Activated CD8-positive, alpha-beta memory T cell treated with anti-CD3 and anti-CD28 coated beads for 4 hours (primary cell): Measurements from ENCODE around the gene EHBP1.
"Not testable (repeated sequence)": the region's sequence is repeated elsewhere in the genome, so short reads cannot be mapped to it uniquely, and the experiment has no call there.

Source experiments
- DNase-seq, 2 donors: peaks; one replicate each; pipeline ENCODE4 v3.0.0-alpha.2; 2020; ENCODE audit warnings: low read depth in 2 of 2

The EHBP1 gene

DNA sequence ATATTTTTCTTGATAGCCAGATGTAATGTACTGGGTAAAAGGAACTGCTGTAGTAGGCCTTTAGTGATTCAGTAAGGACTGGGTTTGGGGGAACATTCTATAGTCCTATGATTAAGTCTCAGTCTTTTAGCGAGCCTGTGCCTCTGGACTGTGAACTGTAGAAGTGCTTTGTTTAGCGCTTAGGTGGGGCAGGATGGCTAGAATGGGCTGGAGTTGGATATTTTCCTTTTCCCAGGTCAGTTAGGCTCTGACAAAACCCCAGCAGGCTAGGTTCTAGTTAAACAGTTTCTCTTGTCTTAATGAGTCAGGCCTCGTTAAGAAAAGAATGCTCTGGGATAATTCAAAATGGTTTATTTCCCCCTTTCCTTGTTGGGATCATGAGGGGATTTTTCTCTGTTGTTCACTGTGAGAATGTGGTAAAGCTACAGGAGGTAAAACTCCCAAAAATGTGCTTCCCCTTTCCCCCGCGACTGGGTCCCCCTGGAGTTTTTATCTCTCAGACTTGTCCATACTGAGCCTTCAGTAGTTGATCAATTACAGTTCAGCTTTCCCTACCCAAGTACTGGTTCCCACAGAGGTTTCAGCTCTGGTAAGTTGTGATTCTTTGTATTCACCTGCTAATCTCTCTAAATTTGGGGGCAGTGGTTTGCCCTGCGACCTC lies 31.5 kb downstream of the EHBP1 start:
- DNase-seq, result no peak

DNA sequence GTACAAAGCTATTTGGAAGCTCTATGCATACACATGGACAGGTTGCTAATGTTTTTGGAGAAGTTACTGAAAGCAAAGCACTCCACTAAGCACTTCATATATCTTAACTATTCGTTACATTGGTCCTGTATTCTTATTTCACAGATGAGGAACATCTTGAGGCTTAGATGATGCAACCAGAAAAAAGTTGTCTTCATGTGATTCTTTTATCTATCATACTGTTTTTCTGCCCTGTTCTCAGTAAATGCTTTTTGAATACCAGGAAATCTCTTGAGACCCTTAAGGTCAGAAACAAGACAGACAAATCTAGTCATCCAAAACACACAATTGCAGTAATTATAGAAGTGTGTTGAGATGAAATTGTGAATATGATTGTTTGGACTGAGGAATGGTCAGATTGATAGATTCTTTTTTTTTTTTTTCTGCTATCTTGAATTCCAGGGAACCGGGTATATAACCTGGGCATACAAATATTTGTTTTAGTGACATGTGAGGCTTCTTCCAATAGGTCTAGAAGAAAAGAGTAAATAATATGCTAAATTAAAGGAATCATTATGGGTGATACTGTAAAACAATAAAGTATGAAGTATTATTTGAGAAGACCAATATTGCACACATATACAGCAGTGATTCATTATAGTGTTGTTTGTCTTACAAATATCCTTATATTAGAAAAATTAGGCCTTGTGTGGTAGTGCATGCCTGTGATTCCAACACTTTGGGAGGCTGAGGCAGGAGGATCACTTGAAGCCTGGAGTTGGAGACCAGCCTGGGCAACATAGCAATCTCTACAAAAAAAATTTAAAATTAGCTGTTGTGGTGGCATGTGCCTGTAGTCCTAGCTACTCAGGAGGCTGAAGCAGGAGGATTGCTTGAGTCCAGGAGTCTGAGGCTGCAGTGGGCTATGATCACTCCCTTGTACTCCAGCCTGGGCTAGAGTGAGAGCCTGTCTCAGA lies 33.7 kb downstream of the EHBP1 start:
- no peak for DNase-seq

DNA sequence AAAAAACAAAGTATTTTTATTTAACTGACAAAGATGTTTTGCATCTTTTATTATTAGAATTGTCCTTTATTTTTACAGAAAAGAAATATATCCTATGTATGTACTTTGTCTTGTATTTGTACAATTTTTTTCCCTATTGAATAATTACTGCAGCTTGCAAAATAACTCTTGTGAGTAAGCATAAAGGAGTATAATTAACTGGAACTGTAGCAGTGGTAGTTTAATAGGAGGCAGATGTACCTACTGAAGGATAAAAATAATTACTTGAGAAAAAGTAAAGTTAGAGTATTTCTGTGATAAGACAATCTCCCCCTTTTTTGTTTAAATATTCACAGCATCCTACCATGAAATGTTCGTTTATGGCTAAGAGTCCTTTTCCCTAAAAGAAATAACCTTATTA lies 34.7 kb downstream of the EHBP1 start:
- no peak for DNase-seq

DNA sequence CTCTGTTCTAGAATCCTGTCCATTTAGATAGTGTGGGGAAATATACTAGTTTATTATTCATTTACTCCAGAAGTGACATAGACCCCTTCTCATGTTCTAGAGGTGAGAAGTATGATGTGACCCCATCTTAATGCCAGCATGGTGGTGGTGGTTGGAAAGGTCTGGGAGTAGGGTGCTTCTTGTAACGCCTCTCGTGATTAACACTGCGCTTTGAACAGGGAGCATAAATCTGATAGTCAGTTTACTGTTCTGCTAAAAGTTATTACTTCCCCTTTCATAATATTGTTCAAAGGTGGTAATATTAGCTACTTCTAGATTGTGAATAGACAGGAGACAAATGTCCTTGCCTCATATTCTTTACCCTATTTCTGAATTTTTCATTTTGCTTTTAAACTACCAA lies 35.6 kb downstream of the EHBP1 start:
- no peak for DNase-seq

DNA sequence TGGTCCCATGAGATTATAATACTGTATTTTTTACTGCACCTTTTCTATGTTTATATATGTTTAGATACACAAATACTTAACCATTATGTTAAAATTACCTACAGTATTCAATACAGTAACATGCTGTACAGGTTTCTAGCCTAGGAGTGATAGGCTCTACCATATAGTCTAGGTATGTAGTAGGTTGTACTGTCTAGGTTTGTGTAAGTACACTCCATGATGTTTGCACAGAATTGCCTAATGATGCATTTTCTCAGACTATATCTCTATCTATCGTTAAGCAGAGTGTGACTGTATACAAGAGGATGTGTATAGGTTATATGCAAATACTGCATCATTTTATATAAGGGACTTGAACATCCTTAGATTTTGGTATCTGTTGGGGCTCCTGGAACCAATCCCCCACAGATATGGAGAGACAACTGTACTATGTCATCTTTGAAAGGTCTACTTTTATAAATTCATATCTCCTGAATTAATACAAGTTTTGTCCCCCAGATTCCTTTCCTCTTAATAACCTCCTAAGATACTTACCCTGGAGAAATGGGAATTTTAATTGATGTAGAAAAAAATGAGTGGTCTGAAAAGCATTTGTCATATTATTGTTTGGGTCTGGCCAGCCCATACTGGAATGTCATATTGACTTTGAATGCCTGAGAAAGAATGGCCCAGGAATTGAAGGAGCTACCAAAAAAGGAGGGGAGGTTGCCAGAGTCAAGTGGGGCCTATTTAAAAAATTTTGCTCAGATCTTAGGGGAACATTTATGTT lies 36.6 kb downstream of the EHBP1 start:
- DNase-seq, result no peak

DNA sequence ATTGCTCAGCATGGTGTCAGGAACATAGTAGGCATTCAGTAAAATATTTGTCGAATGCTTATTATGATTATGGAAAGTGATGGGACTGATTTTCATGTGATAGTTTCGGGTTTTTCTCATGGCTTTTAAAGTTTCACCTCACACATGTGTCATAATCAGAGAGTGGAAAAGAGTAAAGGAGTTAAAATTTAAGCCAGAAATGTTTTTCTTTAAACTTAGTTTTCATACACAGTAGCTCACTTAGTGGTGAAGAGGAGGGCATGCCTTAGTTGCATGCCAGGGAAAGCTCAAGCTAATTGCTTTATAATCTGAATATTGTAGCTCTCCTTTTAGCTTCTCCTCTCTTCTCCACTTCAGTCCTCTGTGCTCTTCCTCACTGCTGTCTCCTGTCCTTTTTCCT lies 38.0 kb downstream of the EHBP1 start:
- DNase-seq, result no peak

DNA sequence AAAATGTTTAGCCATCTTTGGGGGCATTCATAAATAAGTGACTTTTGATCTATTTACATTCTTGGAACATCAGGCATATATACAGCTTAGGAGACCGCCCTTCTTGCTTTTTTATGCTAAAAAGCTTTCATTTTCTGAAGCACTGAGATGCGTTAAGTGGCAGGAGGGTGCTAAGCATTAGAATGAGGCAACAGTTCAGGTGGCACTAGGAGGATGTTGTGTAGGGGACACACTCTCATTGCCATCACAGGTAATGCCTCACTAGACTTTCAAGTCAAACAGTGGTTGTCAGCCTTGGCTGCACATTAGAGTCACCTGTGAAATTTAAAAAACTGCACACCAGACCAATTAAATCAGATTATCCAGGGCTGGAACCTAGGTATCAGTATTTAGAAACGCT lies 39.1 kb downstream of the EHBP1 start:
- DNase-seq, result no peak

DNA sequence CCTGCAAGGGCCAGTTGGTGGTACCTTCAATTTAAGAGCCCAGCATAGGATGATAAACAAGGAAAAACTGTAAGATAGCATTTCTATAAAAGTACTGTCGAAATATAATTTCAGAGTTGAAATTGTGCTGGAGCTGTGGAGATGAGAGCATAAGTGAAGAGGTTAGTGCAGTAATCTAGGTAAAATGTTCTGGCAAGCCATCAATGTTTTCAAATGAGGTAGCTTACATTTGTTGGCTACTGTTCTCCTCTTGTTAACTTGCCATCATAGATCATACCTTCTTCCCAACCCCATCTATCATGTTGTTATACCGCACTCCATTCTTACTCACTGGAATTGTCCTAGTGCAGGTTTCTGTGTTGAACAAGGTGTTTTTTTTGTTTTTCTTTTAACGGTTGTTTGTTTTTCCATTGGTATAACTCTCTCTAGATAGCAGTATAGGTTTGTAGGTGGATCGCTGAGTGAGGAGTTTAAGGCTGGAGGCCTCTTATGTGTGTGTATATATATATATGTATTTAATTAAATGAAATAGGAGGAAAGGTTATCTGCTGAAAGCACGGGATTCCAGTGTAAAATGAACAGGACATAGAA lies 40.5 kb downstream of the EHBP1 start:
- no peak for DNase-seq

DNA sequence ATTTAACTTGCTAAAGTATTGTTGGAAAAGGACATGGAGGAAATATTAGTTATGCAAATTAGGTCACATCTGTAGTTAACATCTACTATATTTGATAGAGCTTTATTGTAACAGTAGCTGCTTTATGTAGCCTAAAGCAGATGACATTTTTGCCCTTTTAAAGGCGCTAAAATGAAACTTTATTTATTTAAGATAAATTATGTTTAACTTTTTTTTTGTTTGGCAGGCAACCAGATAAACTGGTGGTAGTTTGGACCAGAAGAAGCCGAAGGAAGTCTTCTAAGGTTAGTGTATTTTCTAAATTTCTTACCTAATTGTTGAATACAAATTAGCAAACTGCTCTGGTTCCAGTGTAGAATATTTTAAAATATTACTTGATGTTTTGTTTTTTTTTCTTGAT lies 41.7 kb downstream of the EHBP1 start:
- DNase-seq, result no peak

DNA sequence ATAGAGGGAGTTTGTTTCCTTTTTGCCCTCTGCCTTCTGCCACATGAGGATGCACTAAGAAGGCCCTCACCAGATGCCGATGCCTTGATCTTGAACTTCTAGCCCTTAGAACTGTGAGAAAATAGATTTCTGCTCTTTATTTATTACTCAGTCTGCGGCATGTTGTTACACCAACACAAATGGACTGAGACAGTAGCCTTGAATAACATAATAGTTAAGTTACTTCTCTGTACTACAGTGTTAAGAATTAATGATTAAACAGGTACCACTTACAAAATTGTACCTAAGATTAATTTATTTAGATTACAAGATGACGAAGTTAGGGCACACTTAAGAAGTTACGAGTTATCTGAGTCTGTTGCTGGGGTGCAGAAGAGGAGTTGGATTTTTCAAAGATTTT lies 42.4 kb downstream of the EHBP1 start:
- no peak for DNase-seq

DNA sequence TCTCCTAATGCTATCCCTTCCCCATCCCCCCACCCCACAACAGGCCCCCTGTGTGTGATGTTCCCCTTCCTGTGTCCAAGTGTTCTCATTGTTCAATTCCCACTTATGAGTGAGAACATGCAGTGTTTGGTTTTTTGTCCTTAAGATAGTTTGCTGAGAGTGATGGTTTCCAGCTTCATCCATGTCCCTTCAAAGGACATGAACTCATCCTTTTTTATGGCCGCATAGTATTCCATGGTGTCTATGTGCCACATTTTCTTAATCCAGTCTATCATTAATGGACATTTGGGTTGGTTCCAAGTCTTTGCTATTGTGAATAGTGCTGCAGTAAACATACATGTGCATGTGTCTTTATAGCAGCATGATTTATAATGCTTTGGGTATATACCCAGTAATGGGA lies 43.6 kb downstream of the EHBP1 start:
- not testable (repeated sequence) for DNase-seq

DNA sequence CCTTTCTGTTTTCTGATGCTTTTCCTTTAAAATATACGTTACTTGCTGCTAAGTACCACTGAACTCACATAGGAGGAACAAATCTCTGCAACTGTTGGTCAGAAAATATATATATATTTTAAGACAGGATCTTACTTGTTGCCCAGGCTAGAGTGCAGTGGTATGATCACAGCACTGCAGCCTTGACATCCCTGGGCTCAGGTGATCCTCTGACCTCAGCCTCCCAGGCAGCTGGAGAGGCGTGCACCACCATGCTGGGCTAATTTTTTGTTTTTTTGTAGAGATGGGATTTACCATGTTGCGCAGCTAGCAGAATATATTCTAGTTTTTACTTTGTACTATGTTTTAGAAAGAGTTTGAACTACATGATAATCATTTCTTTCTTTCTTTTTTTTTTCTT lies 51.5 kb downstream of the EHBP1 start:
- no peak for DNase-seq

DNA sequence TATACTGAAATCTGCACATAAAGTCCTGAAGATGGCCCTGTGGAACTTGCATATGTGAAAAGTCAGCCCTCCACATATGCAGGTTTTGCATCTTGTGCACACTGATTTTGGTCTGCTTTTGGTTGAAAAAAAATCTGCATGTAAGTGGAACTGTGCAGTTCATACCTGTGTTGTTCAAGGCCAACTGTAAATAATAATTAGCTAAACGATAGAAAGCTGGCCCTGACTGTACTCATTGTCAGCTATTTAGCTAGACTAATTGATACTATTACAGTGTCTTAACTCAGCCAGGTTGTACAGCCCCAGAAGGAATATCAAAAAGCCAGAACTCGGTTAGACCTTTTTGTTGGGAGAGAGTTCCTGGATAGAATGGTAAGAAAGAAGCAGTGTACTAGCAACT lies 54.5 kb downstream of the EHBP1 start:
- DNase-seq, result no peak

DNA sequence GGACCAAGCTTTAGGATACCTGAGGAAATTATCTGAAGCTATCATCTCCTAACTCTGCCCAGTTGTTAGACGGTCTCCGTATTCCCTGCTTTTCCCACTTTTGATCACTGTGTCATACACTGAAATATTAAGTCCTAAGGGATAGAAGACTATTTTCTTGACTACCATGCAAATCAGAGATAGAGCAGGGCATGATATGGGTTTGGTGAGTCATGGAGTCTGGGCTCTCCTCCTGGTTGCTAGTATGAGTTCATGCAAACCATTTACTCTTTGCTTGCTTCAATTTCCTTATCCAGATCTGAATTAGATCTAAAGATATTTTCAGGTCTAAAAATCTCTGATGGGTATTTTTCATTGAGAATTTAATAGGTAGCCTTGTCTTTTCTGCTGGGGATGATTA lies 55.0 kb downstream of the EHBP1 start:
- DNase-seq, result no peak

DNA sequence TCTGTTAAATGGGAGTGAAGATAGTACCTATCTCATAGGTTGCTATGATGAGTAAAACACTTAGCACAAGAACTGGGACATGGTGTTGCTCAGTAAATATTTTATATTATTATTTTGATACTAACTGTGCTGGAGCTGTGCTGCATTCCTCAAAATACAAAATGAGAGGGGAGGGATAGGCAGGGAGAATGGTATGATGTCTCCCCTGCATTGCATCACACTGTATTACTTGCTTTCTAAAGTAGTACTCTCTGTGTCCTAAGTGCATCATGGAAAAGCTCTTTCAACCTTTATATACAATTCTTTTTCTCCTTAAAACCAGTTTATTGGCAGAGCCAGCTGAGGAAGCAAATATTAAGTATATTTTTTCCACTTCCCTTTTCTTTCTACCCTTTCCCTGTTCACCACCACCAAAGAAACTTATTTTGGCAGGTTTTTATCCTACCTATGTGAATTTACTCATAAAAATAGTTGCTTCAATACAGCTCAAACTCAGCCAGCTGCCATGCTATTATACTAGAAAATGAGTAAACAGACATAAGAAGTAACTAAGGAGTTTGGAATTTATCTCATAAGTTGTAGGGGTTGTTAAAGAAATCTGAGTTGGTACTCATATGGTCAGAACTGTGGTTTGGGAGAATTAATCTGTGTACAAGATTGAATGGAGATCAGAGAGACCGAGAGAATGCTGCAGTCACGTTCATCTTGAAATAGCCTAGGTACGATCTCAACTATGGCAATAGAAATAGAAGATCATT lies 60.3 kb downstream of the EHBP1 start:
- no peak for DNase-seq

DNA sequence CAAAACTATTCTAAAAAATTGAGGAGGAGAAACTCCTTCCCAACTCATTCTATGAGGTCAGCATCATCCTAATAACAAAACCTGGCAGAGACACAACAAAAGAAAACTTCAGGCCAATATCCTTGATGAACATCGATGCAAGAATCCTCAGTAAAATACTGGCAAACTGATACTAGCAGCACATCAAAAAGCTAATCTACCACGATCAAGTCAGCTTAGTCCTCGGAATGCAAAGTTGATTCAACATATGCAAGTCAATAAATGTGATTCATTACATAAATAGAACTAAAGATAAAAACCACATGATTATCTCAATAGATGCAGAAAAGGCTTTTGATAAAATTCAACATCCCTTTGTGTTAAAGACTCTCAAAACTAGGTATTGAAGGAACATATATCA lies 63.1 kb downstream of the EHBP1 start:
- DNase-seq, result no peak

DNA sequence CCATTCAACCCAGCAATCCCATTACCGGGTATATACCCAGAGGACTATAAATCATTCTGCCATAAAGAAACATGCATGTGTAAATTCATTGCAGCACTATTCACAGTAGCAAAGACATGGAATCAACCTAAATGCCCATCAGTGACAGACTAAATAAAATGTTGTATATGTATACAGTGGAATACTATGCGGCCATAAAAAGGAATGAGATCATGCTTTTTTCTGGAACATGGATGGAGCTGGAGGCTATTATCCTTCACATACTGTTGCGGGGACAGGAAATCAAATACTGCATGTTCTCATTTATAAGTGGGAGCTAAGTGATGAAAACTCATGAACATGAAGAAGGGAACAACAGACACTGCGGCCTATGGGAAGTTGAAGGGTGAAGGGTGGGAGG lies 65.1 kb downstream of the EHBP1 start:
- DNase-seq, result no peak

DNA sequence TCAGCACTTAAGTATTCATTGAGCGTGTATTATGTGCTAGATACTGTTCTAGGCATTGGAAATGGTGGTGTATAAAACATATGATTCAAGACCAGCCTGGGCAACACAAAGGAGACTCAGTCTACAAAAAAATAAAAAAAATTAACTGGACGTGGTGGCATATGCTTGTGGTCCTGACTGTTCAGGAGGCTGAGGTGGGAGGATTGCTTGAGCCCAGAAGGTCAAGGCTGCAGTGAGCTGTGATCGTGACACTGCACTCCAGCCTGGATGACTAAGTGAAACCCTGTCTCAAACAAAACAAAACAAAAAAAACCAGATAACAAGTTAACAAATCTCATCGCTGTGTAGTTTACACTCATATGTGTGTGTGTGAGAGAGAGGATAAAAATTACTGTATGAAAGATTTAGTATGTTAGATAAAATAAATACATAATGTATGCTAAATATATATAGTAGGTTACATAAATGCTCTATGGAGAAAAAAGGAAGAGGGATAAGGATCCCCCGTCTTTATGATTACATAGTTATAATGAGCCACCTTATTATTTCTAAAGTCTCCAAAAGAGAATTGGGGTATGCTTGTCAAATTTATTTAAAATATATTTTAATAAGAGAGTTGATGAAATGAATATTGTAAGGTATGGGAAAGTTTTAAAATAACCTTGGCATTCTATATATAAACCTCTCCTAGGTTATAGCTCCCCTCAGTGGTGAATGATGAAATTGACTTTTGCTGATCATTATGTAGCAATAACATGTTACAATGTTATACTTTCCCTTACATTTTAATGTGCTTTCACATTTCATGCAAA lies 69.2 kb downstream of the EHBP1 start:
- DNase-seq, result no peak

DNA sequence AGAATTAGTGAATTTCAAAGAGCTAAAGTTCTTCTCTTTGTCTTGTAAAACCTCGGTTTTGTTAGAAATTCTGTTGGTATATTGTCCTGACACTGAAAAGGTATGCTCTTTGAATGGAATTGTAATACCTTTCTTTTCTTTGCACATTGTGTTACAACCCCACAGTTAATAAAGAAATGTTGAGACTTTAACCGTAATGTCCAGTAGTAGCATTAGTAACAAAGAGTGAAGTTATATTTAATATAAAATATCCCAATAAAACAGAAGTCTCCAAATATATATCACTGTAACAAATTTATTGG lies 69.8 kb downstream of the EHBP1 start:
- DNase-seq, result no peak

DNA sequence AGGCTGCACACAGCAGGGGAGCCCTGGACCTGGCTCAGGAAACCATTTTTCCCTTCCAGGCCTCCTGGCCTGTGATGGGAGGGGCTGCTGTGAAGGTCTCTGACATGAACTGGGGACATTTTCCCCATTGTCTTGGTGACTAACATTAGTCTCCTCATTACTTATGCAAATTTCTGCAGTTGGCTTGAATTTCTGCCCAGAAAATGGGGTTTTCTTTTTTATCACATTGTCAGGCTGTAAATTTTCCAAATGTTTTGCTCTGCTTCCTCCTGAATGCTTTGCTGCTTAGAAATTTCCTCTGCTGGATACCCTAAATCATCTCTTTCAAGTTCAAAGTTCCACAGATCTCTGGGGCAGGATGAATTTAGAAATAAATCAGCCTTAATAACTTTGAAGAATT lies 78.2 kb downstream of the EHBP1 start:
- DNase-seq, result no peak

DNA sequence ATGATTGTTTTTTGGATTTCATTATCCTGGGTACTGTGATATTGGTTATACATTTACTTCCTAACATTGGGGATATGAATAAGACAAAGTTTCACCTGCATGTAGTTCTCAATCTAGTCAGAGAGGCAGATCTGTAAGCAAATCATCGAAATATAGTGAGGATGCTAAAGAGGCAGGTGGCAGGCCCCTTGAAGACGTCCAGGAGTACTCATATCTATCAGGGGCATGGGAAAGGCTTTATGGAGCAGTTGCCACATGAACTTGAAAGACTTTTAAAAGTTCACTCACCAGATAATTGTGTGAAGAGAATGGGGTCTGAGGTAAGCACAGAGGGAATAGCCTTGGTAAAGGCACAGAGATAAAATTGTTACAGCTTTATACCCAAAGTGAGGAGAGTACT lies 78.8 kb downstream of the EHBP1 start:
- DNase-seq, result no peak
